ENCODE data around the gene FBXW7.

FBXW7 gene

GRCh38 chr4:152273343-152273742 is 262.5 kb downstream of the FBXW7 start:
- DNase-seq = no peak
